NB4 (cell line): Measurements from ENCODE around the gene BBS9.
"Not testable (repeated sequence)": the region's sequence is repeated elsewhere in the genome, so short reads cannot be mapped to it uniquely, and the experiment has no call there.

Experiments used
- DNase-seq: peaks from one replicate; pipeline ENCODE4 v3.0.0; 2010; ENCODE audit warnings: low read depth
- H3K4me3 ChIP-seq: one replicate; pipeline ENCODE4 v1.5.1; 2011; ENCODE audit warnings: mild to moderate bottlenecking, low read depth, low read length, moderate library complexity
- MYC ChIP-seq: IDR thresholded peaks from 2 replicates; pipeline ENCODE4 v1.6.1; 2011; ENCODE audit warnings: low read depth, low read length
- POLR2A ChIP-seq: IDR thresholded peaks from 2 replicates; pipeline ENCODE4 v1.6.1; 2011; ENCODE audit warnings: mild to moderate bottlenecking; ENCODE audit not compliant: insufficient read length; ENCODE audit errors: extremely low read depth
- TF ChIP-seq, protein P1 (sequence below): IDR thresholded peaks from one replicate; pipeline ENCODE4 v1.5.1; 2012; ENCODE audit warnings: low read depth, low read length
- TF ChIP-seq, protein P2 (sequence below): IDR thresholded peaks from 2 replicates; pipeline ENCODE4 v1.6.1; 2011; ENCODE audit warnings: low read depth, low read length

Gene BBS9

DNA sequence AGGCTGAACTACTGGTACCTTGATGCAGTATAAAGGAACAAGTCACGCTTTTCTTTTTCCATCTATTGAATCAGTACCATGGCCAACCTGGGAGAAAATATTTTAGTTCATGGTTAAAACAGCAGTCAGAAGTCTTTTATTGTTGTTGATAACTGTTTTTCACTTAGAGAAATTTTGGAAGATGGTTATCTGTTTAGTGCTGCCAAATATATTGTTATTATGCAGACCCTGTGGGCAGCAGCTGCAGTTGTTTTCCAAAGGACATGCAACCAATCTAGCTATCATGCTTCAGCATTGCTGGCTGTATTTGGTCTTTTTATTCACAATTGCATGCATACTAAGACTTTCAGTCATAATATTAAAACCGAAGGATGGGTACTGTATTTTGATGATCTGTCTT is 169.5 kb downstream of the BBS9 start:
- no peak overlapping the region for H3K4me3 ChIP-seq
- TF ChIP-seq, protein P1, sequence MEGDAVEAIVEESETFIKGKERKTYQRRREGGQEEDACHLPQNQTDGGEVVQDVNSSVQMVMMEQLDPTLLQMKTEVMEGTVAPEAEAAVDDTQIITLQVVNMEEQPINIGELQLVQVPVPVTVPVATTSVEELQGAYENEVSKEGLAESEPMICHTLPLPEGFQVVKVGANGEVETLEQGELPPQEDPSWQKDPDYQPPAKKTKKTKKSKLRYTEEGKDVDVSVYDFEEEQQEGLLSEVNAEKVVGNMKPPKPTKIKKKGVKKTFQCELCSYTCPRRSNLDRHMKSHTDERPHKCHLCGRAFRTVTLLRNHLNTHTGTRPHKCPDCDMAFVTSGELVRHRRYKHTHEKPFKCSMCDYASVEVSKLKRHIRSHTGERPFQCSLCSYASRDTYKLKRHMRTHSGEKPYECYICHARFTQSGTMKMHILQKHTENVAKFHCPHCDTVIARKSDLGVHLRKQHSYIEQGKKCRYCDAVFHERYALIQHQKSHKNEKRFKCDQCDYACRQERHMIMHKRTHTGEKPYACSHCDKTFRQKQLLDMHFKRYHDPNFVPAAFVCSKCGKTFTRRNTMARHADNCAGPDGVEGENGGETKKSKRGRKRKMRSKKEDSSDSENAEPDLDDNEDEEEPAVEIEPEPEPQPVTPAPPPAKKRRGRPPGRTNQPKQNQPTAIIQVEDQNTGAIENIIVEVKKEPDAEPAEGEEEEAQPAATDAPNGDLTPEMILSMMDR: no peak
- TF ChIP-seq POLR2A (no peak), MYC (no peak)
- TF ChIP-seq, protein P2, sequence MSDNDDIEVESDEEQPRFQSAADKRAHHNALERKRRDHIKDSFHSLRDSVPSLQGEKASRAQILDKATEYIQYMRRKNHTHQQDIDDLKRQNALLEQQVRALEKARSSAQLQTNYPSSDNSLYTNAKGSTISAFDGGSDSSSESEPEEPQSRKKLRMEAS: no peak
- no peak for DNase-seq

DNA sequence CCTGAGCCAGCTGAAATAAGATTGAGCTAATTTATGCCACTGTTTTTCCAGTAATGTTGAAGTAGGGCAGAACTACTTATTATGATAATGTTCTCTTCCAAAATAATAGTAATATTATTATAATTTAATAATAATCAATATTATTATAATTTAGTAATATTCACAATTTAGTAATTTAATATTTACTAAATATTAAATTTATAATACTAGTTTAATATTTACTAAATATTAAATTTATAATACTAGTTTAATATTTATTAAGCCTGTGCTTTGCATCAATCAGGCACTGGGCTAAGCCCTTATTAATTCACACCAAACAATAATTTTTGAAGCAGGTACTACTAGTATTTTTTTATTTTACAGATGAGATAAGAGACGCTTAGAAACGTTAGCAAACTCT is 170.1 kb downstream of the BBS9 start:
- TF ChIP-seq, protein P1: no peak
- no peak for TF ChIP-seq POLR2A
- TF ChIP-seq MYC: no peak
- no peak for DNase-seq
- no peak overlapping the region for H3K4me3 ChIP-seq

DNA sequence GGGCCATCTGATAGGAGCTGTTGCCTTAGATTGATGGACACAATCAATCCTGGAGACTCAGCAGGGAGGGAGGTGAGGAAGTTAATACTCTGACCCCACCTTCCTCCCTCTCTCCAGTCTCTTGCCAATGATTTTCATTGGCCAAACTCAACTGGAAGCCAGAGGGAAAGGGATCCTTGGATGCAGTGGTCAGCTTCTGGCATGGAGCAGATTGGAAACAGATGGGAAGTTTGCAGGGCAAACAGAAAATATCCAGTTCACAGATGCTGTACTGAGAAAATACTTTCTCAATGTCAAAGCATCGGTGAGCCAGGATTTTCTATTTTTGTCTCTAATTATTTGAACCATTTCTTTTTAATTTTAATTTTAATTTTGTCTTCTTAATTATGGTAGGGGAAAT is 170.8 kb downstream of the BBS9 start:
- DNase-seq: no peak
- TF ChIP-seq, protein P2: no peak
- TF ChIP-seq MYC: no peak
- TF ChIP-seq, protein P1: no peak
- no peak for TF ChIP-seq POLR2A
- H3K4me3 ChIP-seq: no peak overlapping the region

DNA sequence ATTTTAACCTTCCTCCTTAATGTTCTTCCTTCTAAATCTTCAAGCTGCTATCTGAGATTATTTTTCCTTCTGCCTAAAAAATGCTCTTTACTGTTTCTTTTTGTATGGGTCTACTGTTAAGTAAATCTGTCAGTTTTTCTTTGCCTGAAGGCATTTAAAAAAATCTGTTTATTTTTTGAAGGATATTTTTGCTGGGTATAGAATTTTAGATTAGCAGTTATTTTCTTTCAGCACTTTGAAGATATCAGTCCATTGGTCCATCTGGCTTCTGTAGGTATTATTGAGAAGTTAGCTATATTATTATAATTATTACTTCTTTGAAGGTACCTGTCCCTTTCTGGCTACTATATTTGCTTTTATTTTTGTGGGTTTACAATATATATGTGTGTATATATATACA is 171.4 kb downstream of the BBS9 start:
- TF ChIP-seq, protein P1: no peak
- TF ChIP-seq POLR2A: no peak
- TF ChIP-seq MYC: no peak
- no peak for DNase-seq

DNA sequence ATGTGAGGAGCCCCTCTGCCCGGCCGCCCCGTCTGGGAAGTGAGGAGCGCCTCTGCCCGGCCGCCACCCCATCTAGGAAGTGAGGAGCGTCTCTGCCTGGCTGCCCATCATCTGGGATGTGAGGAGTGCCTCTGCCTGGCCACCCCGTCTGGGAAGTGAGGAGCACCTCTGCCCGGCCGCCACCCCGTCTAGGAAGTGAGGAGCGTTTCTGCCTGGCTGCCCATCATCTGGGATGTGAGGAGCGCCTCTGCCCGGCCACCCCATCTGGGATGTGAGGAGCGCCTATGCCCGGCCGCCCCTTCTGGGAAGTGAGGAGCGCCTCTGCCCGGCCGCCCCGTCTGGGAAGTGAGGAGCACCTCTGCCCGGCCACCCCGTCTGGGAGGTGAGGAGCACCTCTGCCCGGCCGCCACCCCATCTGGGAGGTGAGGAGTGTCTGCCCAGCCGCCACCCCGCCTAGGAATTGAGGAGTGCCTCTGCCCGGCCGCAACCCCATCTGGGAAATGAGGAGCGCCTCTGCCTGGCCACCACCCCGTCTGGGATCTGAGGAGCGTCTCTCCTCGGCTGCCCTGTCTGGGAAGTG is 174.7 kb downstream of the BBS9 start:
- H3K4me3 ChIP-seq, DNase-seq: not testable (repeated sequence)

More for the DNA sequence above, 171.4 kb downstream of the BBS9 start:
- no peak overlapping the region for H3K4me3 ChIP-seq

DNA sequence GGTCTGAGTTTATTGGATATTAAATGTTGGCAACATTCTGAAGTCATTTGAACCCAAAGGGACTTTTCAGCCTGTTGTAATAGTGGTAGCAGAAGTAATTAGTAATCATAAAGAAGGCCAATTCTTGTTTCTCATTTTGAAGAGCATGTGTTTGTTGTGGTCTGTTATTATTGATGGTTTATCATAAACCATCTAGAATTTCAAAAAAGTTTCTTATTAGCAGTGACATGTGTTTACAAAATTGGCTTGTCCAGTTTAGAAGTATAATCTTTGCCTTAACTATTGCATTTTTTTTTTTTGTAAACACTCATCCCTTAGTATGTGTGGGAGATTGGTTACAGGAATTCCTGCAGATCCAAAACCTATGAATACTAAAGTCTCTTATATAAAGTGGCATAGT is 177.8 kb downstream of the BBS9 start:
- TF ChIP-seq, protein P1: no peak
- no peak for TF ChIP-seq POLR2A
- TF ChIP-seq MYC: no peak
- TF ChIP-seq, protein P2: no peak
- H3K4me3 ChIP-seq: no peak overlapping the region
- no peak for DNase-seq
